Measurements from ENCODE around the gene ARID5B. TPM values are rescaled to one million over a fixed set of nuclear protein-coding genes. Genes with fewer than 3 reads are reported as not detected.
A peak's percentile ranks its signal among the peaks of the same experiment; 100 is the strongest.

The ARID5B gene
- total RNA-seq, 2 experiments from 2014 or later = 73.8 to 106 TPM

- peaks cover 11% of the 10 kb centered on the region for H3K4me1 Mint-ChIP-seq
- CTCF ChIA-PET = interaction anchor here (2.3 kb wide), 1 partner anchor 118 kb away, joined by 8 read pairs; no protein-coding TSS in a partner anchor
- POLR2A ChIA-PET = no interaction called here
- ATAC-seq (no peak), DNase-seq (no peak)
- intact Hi-C loops (cut with DNase I, micrococcal nuclease) = no loop called here
- H3K4me3 Mint-ChIP-seq = no peak overlapping the region
- H3K27ac Mint-ChIP-seq = no peak overlapping the region
- no peaks in the 10 kb centered on the region for H3K9me3 Mint-ChIP-seq (ENCODE audit: low read depth)
- peaks cover 2% of the 10 kb centered on the region for H3K27me3 Mint-ChIP-seq
- H3K36me3 Mint-ChIP-seq (ENCODE audit: low read depth) = no peaks in the 10 kb centered on the region
Measured at GRCh38 chr10:61869041-61869675, 32.3 kb upstream of the ARID5B start.

GRCh38 chr10:61869774-61870525, 31.5 kb upstream of the ARID5B start:
- peaks cover 2% of the 10 kb centered on the region for H3K27me3 Mint-ChIP-seq
- DNase-seq (no peak), ATAC-seq (no peak)
- no peaks in the 10 kb centered on the region for H3K9me3 Mint-ChIP-seq (ENCODE audit: low read depth)
- intact Hi-C loops (cut with DNase I, micrococcal nuclease) = no loop called here
- POLR2A ChIA-PET = no interaction called here
- no peaks in the 10 kb centered on the region for H3K36me3 Mint-ChIP-seq (ENCODE audit: low read depth)
- peaks cover 11% of the 10 kb centered on the region for H3K4me1 Mint-ChIP-seq
- H3K4me3 Mint-ChIP-seq = no peak overlapping the region
- CTCF ChIA-PET = no interaction called here
- H3K27ac Mint-ChIP-seq = no peak overlapping the region

GRCh38 chr10:61870526-61870895, 31.0 kb upstream of the ARID5B start:
- Mint-ChIP-seq H3K27me3 (peaks cover 2% of the 10 kb centered on the region), H3K4me1 (peaks cover 11% of the 10 kb centered on the region), H3K4me3 (no peak overlapping the region), H3K27ac (no peak overlapping the region), H3K36me3 (ENCODE audit: low read depth) (no peaks in the 10 kb centered on the region), H3K9me3 (ENCODE audit: low read depth) (no peaks in the 10 kb centered on the region)
- no peak for DNase-seq
- ChIA-PET POLR2A (no interaction called here), CTCF (no interaction called here)
- no peak for ATAC-seq
- intact Hi-C loops (cut with DNase I, micrococcal nuclease) = no loop called here

- H3K9me3 Mint-ChIP-seq (ENCODE audit: low read depth) = no peaks in the 10 kb centered on the region
- peaks cover 2% of the 10 kb centered on the region for H3K27me3 Mint-ChIP-seq
- intact Hi-C loops (cut with DNase I, micrococcal nuclease) = no loop called here
- H3K4me1 Mint-ChIP-seq = peaks cover 11% of the 10 kb centered on the region
- ChIA-PET POLR2A (no interaction called here), CTCF (no interaction called here)
- no peak overlapping the region for H3K4me3 Mint-ChIP-seq
- no peak overlapping the region for H3K27ac Mint-ChIP-seq
- H3K36me3 Mint-ChIP-seq (ENCODE audit: low read depth) = no peaks in the 10 kb centered on the region
- no peak for DNase-seq
- ATAC-seq = no peak
Measured at GRCh38 chr10:61871487-61871886, 30.0 kb upstream of the ARID5B start.

GRCh38 chr10:61877887-61878739, 23.4 kb upstream of the ARID5B start:
- no peak overlapping the region for H3K27ac Mint-ChIP-seq
- H3K4me1 Mint-ChIP-seq = peaks cover 23% of the 10 kb centered on the region
- no peaks in the 10 kb centered on the region for H3K9me3 Mint-ChIP-seq (ENCODE audit: low read depth)
- no peaks in the 10 kb centered on the region for H3K36me3 Mint-ChIP-seq (ENCODE audit: low read depth)
- ATAC-seq (no peak), DNase-seq (no peak)
- POLR2A ChIA-PET = interaction anchor here (0.5 kb wide), 1 partner anchor 16 kb away, joined by 4 read pairs; no protein-coding TSS in a partner anchor
- H3K27me3 Mint-ChIP-seq = peaks cover 2% of the 10 kb centered on the region
- no peak overlapping the region for H3K4me3 Mint-ChIP-seq
- intact Hi-C loops (cut with DNase I, micrococcal nuclease) = no loop called here
- CTCF ChIA-PET = interaction anchor here (0.6 to 1.4 kb wide), 3 partner anchors 18 to 117 kb away, joined by 3 to 4 read pairs (median 3); no protein-coding TSS in a partner anchor

GRCh38 chr10:61878740-61879068, 22.8 kb upstream of the ARID5B start:
- ChIA-PET CTCF (interaction anchor here (0.7 to 1.4 kb wide), 3 partner anchors 17 to 1125 kb away, joined by 3 to 4 read pairs (median 3); no protein-coding TSS in a partner anchor), POLR2A (interaction anchor here (0.7 kb wide), 1 partner anchor 57 kb away, joined by 3 read pairs; no protein-coding TSS in a partner anchor)
- H3K9me3 Mint-ChIP-seq (ENCODE audit: low read depth) = peaks cover 2% of the 10 kb centered on the region
- peaks cover 1% of the 10 kb centered on the region for H3K27me3 Mint-ChIP-seq
- no peak overlapping the region for H3K27ac Mint-ChIP-seq
- no peaks in the 10 kb centered on the region for H3K36me3 Mint-ChIP-seq (ENCODE audit: low read depth)
- peaks cover 28% of the 10 kb centered on the region for H3K4me1 Mint-ChIP-seq
- DNase-seq (no peak), ATAC-seq (peak; percentile 24)
- H3K4me3 Mint-ChIP-seq = no peak overlapping the region
- intact Hi-C loops (cut with DNase I, micrococcal nuclease) = no loop called here

- H3K36me3 Mint-ChIP-seq (ENCODE audit: low read depth) = peaks cover 2% of the 10 kb centered on the region
- CTCF ChIA-PET = interaction anchor here (0.7 to 1.7 kb wide), 9 partner anchors 8 to 382 kb away, joined by 3 to 8 read pairs (median 4); no protein-coding TSS in a partner anchor
- no peak overlapping the region for H3K4me3 Mint-ChIP-seq
- peaks cover 31% of the 10 kb centered on the region for H3K4me1 Mint-ChIP-seq
- intact Hi-C loops (cut with DNase I, micrococcal nuclease) = loop anchor here (1.0 to 5.0 kb wide), 5 partner anchors 16 to 545 kb away; no protein-coding TSS in a partner anchor
- peak overlapping the region; percentile 87 for H3K27ac Mint-ChIP-seq
- peaks cover 6% of the 10 kb centered on the region for H3K9me3 Mint-ChIP-seq (ENCODE audit: low read depth)
- DNase-seq (peak; percentile 86), ATAC-seq (peak; percentile 96)
- POLR2A ChIA-PET = interaction anchor here (0.7 kb wide), 1 partner anchor 282 kb away, joined by 4 read pairs; no protein-coding TSS in a partner anchor
- no peaks in the 10 kb centered on the region for H3K27me3 Mint-ChIP-seq
Measured at GRCh38 chr10:61882621-61883370, 18.7 kb upstream of the ARID5B start.

- Mint-ChIP-seq H3K27ac (peak overlapping the region; percentile 87), H3K9me3 (ENCODE audit: low read depth) (peaks cover 6% of the 10 kb centered on the region), H3K27me3 (no peaks in the 10 kb centered on the region), H3K4me1 (peaks cover 33% of the 10 kb centered on the region), H3K36me3 (ENCODE audit: low read depth) (peaks cover 2% of the 10 kb centered on the region), H3K4me3 (no peak overlapping the region)
- ChIA-PET POLR2A (no interaction called here), CTCF (interaction anchor here (0.6 to 1.7 kb wide), 6 partner anchors 20 to 381 kb away, joined by 3 to 5 read pairs (median 4); no protein-coding TSS in a partner anchor)
- ATAC-seq = no peak
- intact Hi-C loops (cut with DNase I, micrococcal nuclease) = loop anchor here (2.0 to 5.0 kb wide), 4 partner anchors 15 to 544 kb away; no protein-coding TSS in a partner anchor
- DNase-seq = no peak
Measured at GRCh38 chr10:61883371-61884025, 18.0 kb upstream of the ARID5B start.

- Mint-ChIP-seq H3K4me3 (no peak overlapping the region), H3K4me1 (peaks cover 21% of the 10 kb centered on the region), H3K27ac (no peak overlapping the region), H3K36me3 (ENCODE audit: low read depth) (peaks cover 2% of the 10 kb centered on the region), H3K9me3 (ENCODE audit: low read depth) (peaks cover 6% of the 10 kb centered on the region), H3K27me3 (no peaks in the 10 kb centered on the region)
- intact Hi-C loops (cut with DNase I, micrococcal nuclease) = no loop called here
- ATAC-seq (no peak), DNase-seq (no peak)
- ChIA-PET POLR2A (no interaction called here), CTCF (interaction anchor here (0.9 kb wide), 1 partner anchor 76 kb away, joined by 3 read pairs; no protein-coding TSS in a partner anchor)
Measured at GRCh38 chr10:61887772-61888171, 13.7 kb upstream of the ARID5B start.

- Mint-ChIP-seq H3K4me1 (peaks cover 13% of the 10 kb centered on the region), H3K27ac (no peak overlapping the region), H3K4me3 (no peak overlapping the region), H3K9me3 (ENCODE audit: low read depth) (peaks cover 4% of the 10 kb centered on the region), H3K27me3 (no peaks in the 10 kb centered on the region), H3K36me3 (ENCODE audit: low read depth) (peaks cover 2% of the 10 kb centered on the region)
- ATAC-seq = peak; percentile 95
- CTCF ChIA-PET = interaction anchor here (1.0 kb wide), 1 partner anchor 8 kb away, joined by 3 read pairs; no protein-coding TSS in a partner anchor
- no peak for DNase-seq
- intact Hi-C loops (cut with DNase I, micrococcal nuclease) = no loop called here
- POLR2A ChIA-PET = interaction anchor here (0.5 to 0.7 kb wide), 2 partner anchors 15 to 161 kb away, joined by 3 read pairs; no protein-coding TSS in a partner anchor
Measured at GRCh38 chr10:61888744-61889143, 12.8 kb upstream of the ARID5B start.

All from activated CD4-positive, alpha-beta T cell treated with anti-CD3 and anti-CD28 coated beads for 36 hours (primary cell).